Measurements from ENCODE around the gene RBMS3.

RBMS3 gene

GRCh38 chr3:29922992-29923746, 642.3 kb downstream of the RBMS3 start:
- DNase-seq, result no peak

- DNase-seq, result no peak
These were observed 644.1 kb downstream of the RBMS3 start for GRCh38 chr3:29924783-29925561.

- DNase-seq, result no peak
These were observed 645.5 kb downstream of the RBMS3 start for GRCh38 chr3:29926378-29926777.

- no peak for DNase-seq
These were observed 651.9 kb downstream of the RBMS3 start for GRCh38 chr3:29932696-29933325.

GRCh38 chr3:29933802-29934490, 653.1 kb downstream of the RBMS3 start:
- DNase-seq, result no peak

GRCh38 chr3:29934751-29935150, 653.9 kb downstream of the RBMS3 start:
- DNase-seq, result no peak

GRCh38 chr3:29936054-29936453, 655.2 kb downstream of the RBMS3 start:
- peak; percentile 8 for DNase-seq

GRCh38 chr3:29936766-29937165, 655.9 kb downstream of the RBMS3 start:
- no peak for DNase-seq

- no peak for DNase-seq
These were observed 656.3 kb downstream of the RBMS3 start for GRCh38 chr3:29937185-29937584.

GRCh38 chr3:29940759-29941323, 660.0 kb downstream of the RBMS3 start:
- DNase-seq, result no peak

- no peak for DNase-seq
These were observed 661.4 kb downstream of the RBMS3 start for GRCh38 chr3:29942297-29942696.

- no peak for DNase-seq
These were observed 668.3 kb downstream of the RBMS3 start for GRCh38 chr3:29949131-29949530.

GRCh38 chr3:29949940-29950616, 669.2 kb downstream of the RBMS3 start:
- no peak for DNase-seq

- no peak for DNase-seq
These were observed 671.6 kb downstream of the RBMS3 start for GRCh38 chr3:29952431-29952830.

- DNase-seq, result no peak
These were observed 674.5 kb downstream of the RBMS3 start for GRCh38 chr3:29955413-29955812.

- no peak for DNase-seq
These were observed 677.9 kb downstream of the RBMS3 start for GRCh38 chr3:29958816-29959215.

- DNase-seq, result no peak
These were observed 691.0 kb downstream of the RBMS3 start for GRCh38 chr3:29971895-29972294.

- DNase-seq, result no peak
These were observed 691.6 kb downstream of the RBMS3 start for GRCh38 chr3:29972320-29972993.

GRCh38 chr3:29973763-29974162, 692.9 kb downstream of the RBMS3 start:
- no peak for DNase-seq

GRCh38 chr3:29976871-29977270, 696.0 kb downstream of the RBMS3 start:
- DNase-seq, result no peak

- DNase-seq, result no peak
These were observed 696.5 kb downstream of the RBMS3 start for GRCh38 chr3:29977360-29977759.

GRCh38 chr3:29978036-29978435, 697.2 kb downstream of the RBMS3 start:
- no peak for DNase-seq

All from stimulated activated CD4-positive, alpha-beta T cell treated with anti-CD3 and anti-CD28 coated beads, Interleukin-1b, Interleukin-23, amount 100 ng/mL, for 48 hours (primary cell).